A673 (cell line): ENCODE measurements around the gene ZNF831. TPM values are rescaled to one million over a fixed set of nuclear protein-coding genes. Genes with fewer than 3 reads are reported as not detected.
A peak's percentile ranks its signal among the peaks of the same experiment; 100 is the strongest.

Experiments used
- BruUV-seq: library from RNA; stranded (reverse); fragments of 400-500 nt; replicated peaks from 2 replicates; lab custom pipeline; 2021; lab: Mats Ljungman, UMichigan
- CTCF ChIA-PET: fragments of 300-600 bp; sonication (Branson Sonifier 250); formaldehyde crosslinking; loops from one replicate; lab custom pipeline; 2022; ENCODE audit warnings: antibody characterized with exemption; lab: Charles Lee
- POLR2A ChIA-PET: fragments of 300-600 bp; sonication (Branson Sonifier 250); formaldehyde crosslinking; loops from one replicate; lab custom pipeline; 2022; ENCODE audit warnings: antibody characterized with exemption; ENCODE audit not compliant: low non-redundant PET; lab: Charles Lee
- DNase-seq: peaks from one replicate; pipeline ENCODE4 v3.0.0-alpha.2; 2015; ENCODE audit warnings: low spot score
- H3K27ac ChIP-seq: fragments of 200-600 bp; sonication (generic); 2 replicates; pipeline ENCODE4 v1.5.1; 2016; ENCODE audit warnings: mixed run types, low read depth, mild to moderate bottlenecking, mixed read lengths, antibody characterized with exemption, low read length; ENCODE audit not compliant: poor library complexity, severe bottlenecking
- H3K27me3 ChIP-seq: fragments of 200-600 bp; sonication (generic); replicated peaks from 2 replicates; pipeline ENCODE4 v1.6.1; 2017; ENCODE audit warnings: mixed run types, low read depth, mild to moderate bottlenecking, mixed read lengths, antibody characterized with exemption, low read length; ENCODE audit not compliant: insufficient read depth, poor library complexity
- H3K36me3 ChIP-seq: fragments of 200-600 bp; sonication (generic); 2 replicates; pipeline ENCODE4 v1.6.1; 2016; ENCODE audit warnings: mixed run types, mild to moderate bottlenecking, mixed read lengths, antibody characterized with exemption, low read length; ENCODE audit not compliant: insufficient read depth, poor library complexity, severe bottlenecking
- H3K4me1 ChIP-seq: fragments of 200-600 bp; sonication (generic); 2 replicates; pipeline ENCODE4 v1.6.1; 2017; ENCODE audit warnings: mixed run types, mild to moderate bottlenecking, mixed read lengths, antibody characterized with exemption, low read length; ENCODE audit not compliant: insufficient read depth, poor library complexity, severe bottlenecking
- H3K4me3 ChIP-seq: fragments of 200-600 bp; sonication (generic); 2 replicates; pipeline ENCODE4 v1.5.1; 2016; ENCODE audit warnings: low read depth, mixed run types, mild to moderate bottlenecking, mixed read lengths, low read length; ENCODE audit not compliant: poor library complexity, severe bottlenecking
- H3K9me3 ChIP-seq: fragments of 200-600 bp; sonication (generic); 2 replicates; pipeline ENCODE4 v1.6.1; 2016; ENCODE audit warnings: mixed run types, low read depth, mild to moderate bottlenecking, mixed read lengths, antibody characterized with exemption, low read length; ENCODE audit not compliant: poor library complexity, severe bottlenecking
- EZH2 ChIP-seq: fragments of 200-600 bp; sonication (generic); IDR thresholded peaks from 2 replicates; pipeline ENCODE4 v1.6.1; 2017; ENCODE audit warnings: borderline replicate concordance, low read depth, mild to moderate bottlenecking, mixed read lengths, antibody characterized with exemption, low read length; ENCODE audit not compliant: poor library complexity, severe bottlenecking
- intact Hi-C: fragments of 100-400 bp; cut with micrococcal nuclease; formaldehyde crosslinking; loops from one replicate; pipeline ENCODE4 v1.10.0; 2022; ENCODE audit not compliant: unreplicated experiment
- total RNA-seq: library from RNA; stranded (reverse); gene quantifications from 2 replicates; pipeline ENCODE4 v1.2.3, GENCODE V29; 2021
- TF ChIP-seq, protein P1 (sequence below): fragments of 300-800, 200-600 bp; sonication (generic); conservative IDR thresholded peaks from 2 replicates; pipeline ENCODE4 v1.5.1; 2017; ENCODE audit warnings: low read depth, mild to moderate bottlenecking, antibody characterized with exemption, low read length, moderate library complexity, mixed read lengths

The ZNF831 gene
- total RNA-seq, 1 experiment from 2014 or later = not detected

DNA sequence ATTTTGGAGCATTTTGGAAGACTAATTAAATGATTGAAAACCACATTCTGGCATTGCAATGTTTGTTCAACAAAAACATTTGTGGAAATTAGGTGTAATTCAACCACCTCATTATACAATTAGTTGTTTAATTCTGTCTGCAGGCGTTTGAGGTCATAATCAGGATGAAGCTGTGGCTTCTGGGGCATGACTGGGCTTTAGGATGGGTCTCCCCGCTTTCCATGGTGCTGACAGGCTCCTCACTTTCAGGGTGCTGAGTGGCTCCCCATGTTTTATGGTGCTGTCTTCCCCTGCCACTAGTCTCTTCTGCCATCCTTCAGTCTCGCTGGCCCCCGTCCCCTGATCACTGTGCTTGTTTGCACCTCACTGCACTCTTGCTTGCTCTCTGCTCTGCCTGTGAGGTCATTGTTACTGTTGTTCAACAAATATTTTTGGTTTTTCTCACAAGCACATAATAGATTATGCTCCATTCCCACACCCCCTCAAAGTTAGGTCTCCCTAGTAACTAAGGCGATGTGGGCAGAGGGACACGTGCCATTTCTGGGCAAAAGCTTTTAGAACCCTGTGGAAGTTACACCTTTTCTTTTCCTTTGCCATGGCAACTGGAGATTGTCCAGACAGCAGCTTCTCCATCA lies 25.4 kb upstream of the ZNF831 start:
- ChIA-PET POLR2A (no interaction called here), CTCF (no interaction called here)
- Histone ChIP-seq H3K27me3 (no peaks in the 10 kb centered on the region), H3K4me3 (no peak overlapping the region), H3K36me3 (no peaks in the 10 kb centered on the region), H3K27ac (no peak overlapping the region), H3K4me1 (no peaks in the 10 kb centered on the region), H3K9me3 (no peaks in the 10 kb centered on the region)
- intact Hi-C loops = no loop called here
- BruUV-seq = no TSS peak
- DNase-seq = no peak
- TF ChIP-seq, protein P1, sequence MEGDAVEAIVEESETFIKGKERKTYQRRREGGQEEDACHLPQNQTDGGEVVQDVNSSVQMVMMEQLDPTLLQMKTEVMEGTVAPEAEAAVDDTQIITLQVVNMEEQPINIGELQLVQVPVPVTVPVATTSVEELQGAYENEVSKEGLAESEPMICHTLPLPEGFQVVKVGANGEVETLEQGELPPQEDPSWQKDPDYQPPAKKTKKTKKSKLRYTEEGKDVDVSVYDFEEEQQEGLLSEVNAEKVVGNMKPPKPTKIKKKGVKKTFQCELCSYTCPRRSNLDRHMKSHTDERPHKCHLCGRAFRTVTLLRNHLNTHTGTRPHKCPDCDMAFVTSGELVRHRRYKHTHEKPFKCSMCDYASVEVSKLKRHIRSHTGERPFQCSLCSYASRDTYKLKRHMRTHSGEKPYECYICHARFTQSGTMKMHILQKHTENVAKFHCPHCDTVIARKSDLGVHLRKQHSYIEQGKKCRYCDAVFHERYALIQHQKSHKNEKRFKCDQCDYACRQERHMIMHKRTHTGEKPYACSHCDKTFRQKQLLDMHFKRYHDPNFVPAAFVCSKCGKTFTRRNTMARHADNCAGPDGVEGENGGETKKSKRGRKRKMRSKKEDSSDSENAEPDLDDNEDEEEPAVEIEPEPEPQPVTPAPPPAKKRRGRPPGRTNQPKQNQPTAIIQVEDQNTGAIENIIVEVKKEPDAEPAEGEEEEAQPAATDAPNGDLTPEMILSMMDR = no peak
- no peak for TF ChIP-seq EZH2

DNA sequence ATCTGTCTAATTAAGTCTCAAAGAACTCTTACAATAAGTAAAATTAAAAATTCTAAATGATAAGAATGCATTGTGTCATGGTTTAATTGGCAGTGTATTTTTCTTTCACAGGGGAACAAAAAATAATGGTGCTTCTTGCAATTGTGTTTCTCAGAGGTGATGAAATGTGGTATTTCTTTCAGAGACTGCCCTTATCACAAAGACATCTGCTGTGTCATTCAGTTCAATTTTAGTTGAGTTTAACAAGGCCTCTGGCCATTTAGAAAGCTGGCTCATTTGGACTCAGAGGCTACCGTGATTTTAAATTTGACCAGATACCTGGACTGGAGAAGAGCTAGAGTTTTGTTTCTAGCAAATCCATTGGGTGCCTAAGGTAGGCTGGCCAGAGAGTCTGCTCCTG lies 23.6 kb upstream of the ZNF831 start:
- H3K36me3 ChIP-seq = no peaks in the 10 kb centered on the region
- H3K4me3 ChIP-seq = no peak overlapping the region
- no peak for DNase-seq
- H3K4me1 ChIP-seq = no peaks in the 10 kb centered on the region
- H3K9me3 ChIP-seq = no peaks in the 10 kb centered on the region
- no TSS peak for BruUV-seq
- intact Hi-C loops = no loop called here
- POLR2A ChIA-PET = no interaction called here
- CTCF ChIA-PET = no interaction called here
- no peaks in the 10 kb centered on the region for H3K27me3 ChIP-seq
- no peak overlapping the region for H3K27ac ChIP-seq
- TF ChIP-seq, protein P1 = no peak
- TF ChIP-seq EZH2 = no peak

DNA sequence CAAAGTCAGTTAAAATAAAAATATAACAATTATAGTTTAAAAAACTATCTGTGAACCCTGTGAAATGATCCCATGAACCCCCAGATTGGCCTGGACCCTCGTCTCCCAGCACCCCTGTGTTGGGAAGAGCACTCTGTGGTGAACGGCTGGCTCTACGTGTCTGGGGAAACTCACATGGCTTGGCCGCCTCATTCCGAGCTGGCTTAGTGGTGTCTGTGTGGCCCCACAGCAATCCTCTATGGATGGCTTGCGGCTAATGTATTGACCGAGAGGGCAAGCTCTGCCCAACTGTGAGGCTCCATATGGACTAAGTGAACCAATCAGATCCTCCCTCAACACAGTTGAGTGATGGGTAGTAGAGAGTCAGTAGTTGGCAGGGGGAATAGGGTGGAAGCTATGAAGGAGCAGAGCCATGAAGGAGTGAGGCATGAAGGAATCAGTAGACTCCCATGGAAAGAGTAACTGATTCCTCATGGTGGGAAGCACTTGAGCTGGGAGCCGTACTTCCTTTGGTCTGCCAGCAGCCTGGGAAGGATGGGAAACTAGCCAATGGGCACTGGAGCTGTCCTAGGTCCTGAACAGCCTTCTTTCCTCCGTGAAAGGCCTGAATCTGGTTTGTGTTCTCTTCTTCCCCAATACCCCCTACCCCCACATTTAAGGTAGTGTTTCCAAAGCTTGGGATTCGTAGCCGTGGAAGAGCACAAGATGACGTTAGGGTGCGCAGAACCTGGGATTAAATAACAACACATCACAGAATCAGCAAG lies 21.6 kb upstream of the ZNF831 start:
- ChIA-PET CTCF (no interaction called here), POLR2A (no interaction called here)
- Histone ChIP-seq H3K4me1 (no peaks in the 10 kb centered on the region), H3K27me3 (peaks cover 3% of the 10 kb centered on the region), H3K9me3 (no peaks in the 10 kb centered on the region), H3K27ac (no peak overlapping the region), H3K36me3 (no peaks in the 10 kb centered on the region), H3K4me3 (no peak overlapping the region)
- TF ChIP-seq, protein P1 = no peak
- TF ChIP-seq EZH2 = no peak
- peak; percentile 26 for DNase-seq
- intact Hi-C loops = no loop called here
- no TSS peak for BruUV-seq
